ENCODE results near the gene MYH7B.

DNA sequence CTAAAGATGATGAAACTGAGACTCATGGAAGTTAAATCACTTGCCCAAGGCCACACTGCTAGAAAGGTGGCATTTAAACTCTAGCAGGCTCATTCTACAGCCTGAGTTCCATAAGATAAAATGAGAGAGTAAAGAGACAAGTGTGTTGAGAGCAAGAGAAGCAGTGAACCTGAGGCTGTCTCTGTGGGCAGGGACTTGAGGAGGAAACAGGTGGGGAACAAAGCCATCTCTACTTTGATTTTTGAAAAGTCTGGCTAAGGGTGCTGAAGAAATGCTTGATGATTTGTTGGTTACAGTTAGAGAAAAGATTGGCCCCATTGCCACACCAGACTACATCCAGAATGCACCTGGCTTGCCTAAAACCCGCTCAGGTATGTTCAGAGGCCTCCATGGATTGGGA, 29.1 kb upstream of the MYH7B start:
- TF ChIP-seq, protein P1, sequence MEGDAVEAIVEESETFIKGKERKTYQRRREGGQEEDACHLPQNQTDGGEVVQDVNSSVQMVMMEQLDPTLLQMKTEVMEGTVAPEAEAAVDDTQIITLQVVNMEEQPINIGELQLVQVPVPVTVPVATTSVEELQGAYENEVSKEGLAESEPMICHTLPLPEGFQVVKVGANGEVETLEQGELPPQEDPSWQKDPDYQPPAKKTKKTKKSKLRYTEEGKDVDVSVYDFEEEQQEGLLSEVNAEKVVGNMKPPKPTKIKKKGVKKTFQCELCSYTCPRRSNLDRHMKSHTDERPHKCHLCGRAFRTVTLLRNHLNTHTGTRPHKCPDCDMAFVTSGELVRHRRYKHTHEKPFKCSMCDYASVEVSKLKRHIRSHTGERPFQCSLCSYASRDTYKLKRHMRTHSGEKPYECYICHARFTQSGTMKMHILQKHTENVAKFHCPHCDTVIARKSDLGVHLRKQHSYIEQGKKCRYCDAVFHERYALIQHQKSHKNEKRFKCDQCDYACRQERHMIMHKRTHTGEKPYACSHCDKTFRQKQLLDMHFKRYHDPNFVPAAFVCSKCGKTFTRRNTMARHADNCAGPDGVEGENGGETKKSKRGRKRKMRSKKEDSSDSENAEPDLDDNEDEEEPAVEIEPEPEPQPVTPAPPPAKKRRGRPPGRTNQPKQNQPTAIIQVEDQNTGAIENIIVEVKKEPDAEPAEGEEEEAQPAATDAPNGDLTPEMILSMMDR (IDR thresholded peaks at IDR 0.05) = no peak
- no peak for TF ChIP-seq POLR2A (IDR thresholded peaks at IDR 0.05)

Data from gastroesophageal sphincter (tissue), 3 donors.